GM19397 (cell line): Measurements from ENCODE around the gene DNTTIP2.
"Not testable (repeated sequence)": the region's sequence is repeated elsewhere in the genome, so short reads cannot be mapped to it uniquely, and the experiment has no call there.

Experiments
- ATAC-seq: cut with Tn5 transposase; IDR thresholded peaks from one replicate; pipeline ENCODE4 v1.9.1; 2021; ENCODE audit warnings: mild to moderate bottlenecking, moderate library complexity; ENCODE audit not compliant: unreplicated experiment

The DNTTIP2 gene

DNA sequence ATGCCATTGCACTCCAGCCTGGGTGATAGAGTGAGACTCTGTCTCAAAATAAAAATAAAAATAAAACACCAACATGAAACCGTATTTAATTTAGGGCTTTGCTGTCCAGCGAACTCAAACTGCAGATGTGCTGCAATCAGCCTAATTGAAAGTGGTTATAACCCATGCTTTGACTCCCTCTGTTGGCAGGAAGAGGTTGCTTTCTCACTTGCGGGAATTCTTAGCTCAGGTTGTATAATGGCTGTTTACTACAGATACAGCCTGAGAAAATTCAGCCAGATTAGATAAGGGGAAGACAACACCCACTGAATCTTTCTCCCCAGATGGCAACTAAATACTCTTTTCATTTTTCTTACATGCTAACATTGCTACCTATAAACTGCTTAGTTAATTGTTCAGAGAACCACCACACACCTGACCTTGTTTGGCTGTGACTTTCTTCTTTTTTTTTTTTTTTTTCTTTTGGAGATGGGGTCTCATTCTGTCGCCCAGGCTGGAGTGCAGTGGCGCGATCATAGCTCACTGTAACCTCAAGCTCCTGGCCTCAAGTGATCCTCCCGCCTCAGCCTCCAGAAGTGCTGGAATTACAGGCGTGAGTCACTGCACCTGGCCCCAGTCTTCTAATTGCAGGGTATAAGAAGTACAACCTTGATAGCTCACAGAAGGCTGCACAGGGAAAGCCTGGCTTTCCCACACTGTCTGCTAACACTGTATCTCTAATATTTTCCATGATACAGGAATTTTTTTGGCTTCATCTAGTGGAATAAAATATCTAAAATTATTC lies 34.6 kb downstream of the DNTTIP2 start:
- no peak for ATAC-seq

- no peak for ATAC-seq
Measured at GRCh38 chr1:93842750-93843500, 36.1 kb downstream of the DNTTIP2 start.

- no peak for ATAC-seq
Measured at GRCh38 chr1:93841771-93842170, 37.2 kb downstream of the DNTTIP2 start.

GRCh38 chr1:93840956-93841482 lies 38.0 kb downstream of the DNTTIP2 start:
- no peak for ATAC-seq

DNA sequence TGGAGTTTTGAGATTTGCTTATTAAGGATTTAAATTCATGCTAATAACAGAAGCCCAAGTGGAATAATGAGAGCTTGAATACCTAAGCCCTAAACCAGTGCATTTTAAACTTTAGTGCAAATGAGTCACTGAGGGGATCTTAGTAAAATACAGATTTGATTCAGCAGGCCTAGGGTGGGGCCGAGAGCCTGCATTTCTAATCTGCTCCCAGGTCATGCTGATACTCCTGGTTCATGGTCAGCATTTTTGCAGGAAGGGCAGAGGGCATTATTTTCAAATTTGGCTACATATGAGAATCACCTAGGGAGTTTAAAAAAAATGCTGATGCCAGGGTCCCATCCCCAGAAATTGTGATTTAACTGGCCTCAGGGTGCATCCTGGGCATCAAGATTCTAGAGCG lies 39.3 kb downstream of the DNTTIP2 start:
- ATAC-seq: no peak

- no peak for ATAC-seq
Measured at GRCh38 chr1:93839307-93839706, 39.7 kb downstream of the DNTTIP2 start.

DNA sequence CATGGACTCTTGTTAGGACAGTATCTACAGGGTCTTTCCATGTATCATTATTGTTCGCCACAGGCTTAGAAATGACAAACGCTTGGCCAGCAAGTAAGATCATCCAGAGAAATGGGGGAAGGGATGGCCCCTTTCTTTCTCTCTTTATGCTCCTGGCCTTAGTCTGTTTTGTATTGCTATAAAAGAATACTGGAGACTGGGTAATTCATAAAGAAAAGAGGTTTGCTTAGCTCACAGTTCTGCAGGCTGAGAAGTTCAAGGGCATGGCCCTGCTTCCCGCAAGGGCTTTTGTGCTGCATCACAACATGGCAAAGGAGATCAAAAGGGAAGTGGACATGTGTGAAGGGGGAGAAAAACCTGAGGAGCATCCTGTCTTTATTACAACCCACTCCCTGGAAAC lies 41.0 kb downstream of the DNTTIP2 start:
- no peak for ATAC-seq

DNA sequence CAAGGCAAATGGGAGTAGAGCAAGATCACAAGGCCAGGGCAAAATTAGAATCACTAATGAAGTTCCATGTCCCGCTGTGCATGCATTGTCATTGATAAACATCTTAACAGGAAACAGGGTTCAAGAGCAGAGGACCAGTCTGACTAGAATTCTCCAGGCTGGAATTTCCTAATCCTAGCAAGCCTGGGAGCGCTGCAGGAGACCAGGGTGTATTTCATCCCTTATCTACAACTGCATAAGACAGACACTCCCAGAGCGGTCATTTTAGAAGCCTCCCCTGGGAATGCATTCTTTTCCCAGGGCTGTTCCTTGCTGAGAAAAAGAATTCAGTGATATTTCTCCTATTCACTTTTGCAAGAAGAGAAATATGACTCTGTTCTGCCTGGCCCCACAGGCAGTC lies 45.7 kb downstream of the DNTTIP2 start:
- ATAC-seq: not testable (repeated sequence)

- ATAC-seq: no peak
Measured at GRCh38 chr1:93829061-93829460, 49.9 kb downstream of the DNTTIP2 start.

GRCh38 chr1:93828367-93828755 lies 50.6 kb downstream of the DNTTIP2 start:
- ATAC-seq: no peak

DNA sequence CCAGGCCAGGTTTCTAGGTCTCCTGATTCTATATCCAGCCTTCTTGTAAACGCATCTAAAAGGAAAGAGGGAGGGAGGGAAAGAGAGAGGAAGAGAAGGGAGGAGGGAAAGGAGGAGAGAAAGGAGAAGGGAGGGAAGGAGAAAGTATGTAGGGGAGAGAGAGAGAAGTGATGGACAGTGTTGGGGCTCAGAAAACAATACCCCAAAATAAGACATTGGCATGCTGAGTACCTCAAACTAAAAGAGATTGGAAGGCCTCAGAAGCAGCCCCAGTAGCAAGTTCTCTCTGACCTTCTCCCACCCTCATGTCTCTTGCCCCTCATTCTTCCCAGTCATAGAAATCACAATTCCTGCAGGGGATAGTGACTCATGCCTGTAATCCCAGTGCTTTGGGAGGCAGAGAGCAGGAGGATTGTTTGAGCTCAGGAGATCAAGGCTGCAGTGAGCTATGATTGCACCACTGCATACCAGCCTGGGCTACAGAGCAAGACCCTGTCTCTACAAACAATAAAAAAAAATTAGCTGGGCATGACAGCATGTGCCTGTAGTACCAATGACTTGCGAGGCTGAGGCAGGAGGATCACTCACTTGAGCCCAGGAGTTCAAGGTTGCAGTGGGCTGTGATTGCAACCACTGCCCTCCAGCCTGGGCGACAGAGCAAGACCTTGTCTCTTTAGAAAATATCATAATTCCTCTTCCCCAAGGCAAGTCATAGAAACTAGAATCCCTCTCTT lies 51.2 kb downstream of the DNTTIP2 start:
- no peak for ATAC-seq

- no peak for ATAC-seq
Measured at GRCh38 chr1:93827128-93827527, 51.9 kb downstream of the DNTTIP2 start.

- no peak for ATAC-seq
Measured at GRCh38 chr1:93824834-93825233, 54.2 kb downstream of the DNTTIP2 start.

DNA sequence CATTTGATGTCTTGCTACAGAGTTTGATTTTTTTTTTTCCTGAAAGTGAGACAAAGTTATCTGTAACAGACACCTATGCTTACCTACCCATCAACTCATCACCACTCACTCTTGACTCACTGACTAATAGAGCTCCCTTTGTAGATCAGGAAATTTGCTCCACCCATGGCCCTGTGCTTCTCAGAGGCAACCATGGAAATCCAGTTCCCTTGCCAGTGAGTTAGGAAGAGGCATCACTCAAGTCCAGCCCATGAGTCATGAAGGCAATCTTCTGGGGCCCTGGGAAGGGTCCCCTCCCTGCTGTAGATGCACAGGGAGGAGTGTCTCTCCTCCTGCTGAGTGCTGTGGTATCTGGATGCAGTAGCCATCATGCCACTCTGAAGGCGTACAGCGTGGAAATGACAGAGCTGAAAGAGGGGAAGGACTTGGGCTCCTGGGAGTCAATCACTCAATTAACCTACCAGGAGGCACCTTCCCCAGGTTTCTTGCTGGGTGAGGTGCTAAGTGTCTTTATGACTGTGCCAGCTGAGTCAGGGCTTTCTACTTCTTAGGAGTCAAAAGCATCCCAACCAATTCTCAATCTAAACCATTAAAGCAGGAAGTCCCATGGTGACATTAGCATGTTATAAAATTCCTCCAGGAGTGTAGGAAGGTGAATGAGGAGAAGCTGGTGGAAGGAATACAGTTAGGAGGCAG lies 56.1 kb downstream of the DNTTIP2 start:
- no peak for ATAC-seq

GRCh38 chr1:93821423-93822144 lies 57.4 kb downstream of the DNTTIP2 start:
- ATAC-seq: no peak

DNA sequence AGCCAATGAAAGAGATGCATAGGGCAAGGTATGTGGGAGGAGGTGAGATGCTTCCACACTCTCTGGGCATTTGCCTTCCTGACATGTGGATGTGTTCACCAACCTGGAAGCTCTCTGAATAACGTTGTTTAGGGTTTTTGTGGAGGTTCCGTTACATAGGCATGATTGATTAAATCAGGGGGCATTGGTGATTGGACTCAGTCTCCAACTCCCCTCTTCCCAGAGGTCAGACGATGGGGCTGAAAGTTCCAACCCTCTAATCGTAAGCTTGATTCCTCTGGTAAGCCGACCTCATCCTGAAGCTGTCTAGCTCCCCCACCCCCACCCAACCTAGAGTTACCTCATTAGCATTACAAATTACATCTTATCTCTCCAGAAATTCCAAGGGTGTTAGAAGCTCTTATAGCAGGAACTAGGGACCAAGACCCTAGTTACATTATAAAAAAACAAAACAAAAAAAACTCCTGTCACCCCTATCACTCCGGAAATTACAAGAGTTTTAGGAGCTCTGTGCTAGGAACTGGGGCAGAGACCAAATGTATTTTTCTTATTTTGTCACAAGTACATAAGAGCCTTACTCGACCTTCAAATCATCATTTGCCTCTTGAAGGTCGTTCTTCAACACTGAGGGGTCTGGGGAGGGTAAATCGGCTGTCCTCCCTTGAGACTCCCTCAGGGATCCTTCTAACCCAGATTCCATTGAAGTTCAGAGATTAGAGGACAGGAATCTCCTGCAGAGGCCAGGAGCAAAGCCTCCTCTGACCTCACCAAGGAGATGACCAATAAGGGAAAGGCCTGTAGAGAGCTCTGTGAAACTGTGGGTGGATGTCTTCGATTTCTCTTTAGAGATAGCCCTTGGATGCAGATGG lies 58.2 kb downstream of the DNTTIP2 start:
- ATAC-seq: no peak

DNA sequence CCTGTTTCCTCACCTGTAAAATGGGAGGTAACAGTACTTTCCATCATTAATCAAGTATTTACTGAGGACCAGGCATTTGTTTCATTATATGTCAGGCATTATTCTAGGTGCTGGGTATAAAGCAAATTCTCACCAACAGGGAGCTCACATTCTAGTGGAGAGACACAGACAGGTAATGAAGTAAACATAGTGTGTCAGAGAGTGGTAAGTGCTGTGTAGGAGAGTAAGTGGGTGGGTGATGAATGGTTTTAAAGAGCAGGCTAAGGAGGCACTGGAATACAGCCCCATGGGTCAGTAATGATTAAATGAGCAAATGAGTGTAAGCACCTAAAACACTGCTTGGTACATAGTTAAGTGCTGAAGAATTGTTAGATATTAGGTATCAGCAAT lies 60.4 kb downstream of the DNTTIP2 start:
- ATAC-seq: no peak

DNA sequence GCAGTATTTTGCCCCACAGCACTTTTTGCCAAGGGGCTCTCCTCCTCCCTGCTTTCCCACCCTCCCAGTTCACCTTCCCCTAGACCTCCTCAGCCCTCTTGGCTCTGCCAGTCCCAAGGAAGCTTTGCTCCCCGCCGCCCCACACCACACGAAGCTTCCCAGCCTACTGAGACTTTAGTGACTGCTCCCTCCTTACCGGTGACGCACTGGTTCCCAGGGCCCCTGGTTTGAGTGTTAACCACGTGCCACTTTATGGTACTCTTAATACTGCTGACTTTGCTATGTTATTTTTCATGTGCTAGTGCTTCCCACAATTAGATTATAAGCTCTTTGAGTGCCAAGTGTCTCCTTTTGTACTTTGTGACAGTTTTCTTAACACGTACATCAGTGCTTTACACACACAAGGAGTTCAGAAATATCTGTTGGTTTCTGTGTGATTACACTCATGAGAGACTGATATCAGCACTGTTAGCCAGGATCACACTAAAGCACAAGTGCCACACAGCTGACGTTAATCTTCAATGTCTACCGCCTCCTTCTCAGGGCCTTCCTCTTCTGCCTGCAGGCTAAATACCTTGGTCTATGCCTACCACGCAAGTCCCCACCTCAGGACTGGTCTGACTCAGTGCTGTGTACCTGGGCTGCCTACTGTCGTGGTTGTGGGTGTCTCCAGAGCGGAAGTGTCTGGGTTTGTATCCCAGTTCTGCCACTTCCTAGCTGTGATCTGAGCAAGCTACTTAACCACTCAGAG lies 61.0 kb downstream of the DNTTIP2 start:
- ATAC-seq: no peak
